Suprapubic skin (tissue), 4 donors: ENCODE measurements around the gene EYA2. TPM values are rescaled to one million over a fixed set of nuclear protein-coding genes. Genes with fewer than 3 reads are reported as not detected.
A peak's percentile ranks its signal among the peaks of the same experiment; 100 is the strongest.

Experiments
- DNase-seq, 2 donors: peaks; one replicate each; pipeline ENCODE4 v3.0.0-alpha.2; 2019; ENCODE audit warnings: low spot score in 2 of 2
- H3K27ac ChIP-seq: fragments of 200-600 bp; sonication (generic); one replicate; pipeline ENCODE4 v1.5.1; 2019
- H3K27me3 ChIP-seq: fragments of 200-600 bp; sonication (generic); one replicate; pipeline ENCODE4 v1.5.1; 2019
- H3K36me3 ChIP-seq: fragments of 200-600 bp; sonication (generic); one replicate; pipeline ENCODE4 v1.5.1; 2019
- H3K4me1 ChIP-seq: fragments of 200-600 bp; sonication (generic); one replicate; pipeline ENCODE4 v1.5.1; 2019
- H3K4me3 ChIP-seq: fragments of 200-600 bp; sonication (generic); one replicate; pipeline ENCODE4 v1.5.1; 2019; ENCODE audit warnings: mild to moderate bottlenecking
- H3K9me3 ChIP-seq: fragments of 200-600 bp; sonication (generic); one replicate; pipeline ENCODE4 v1.5.1; 2019
- EP300 ChIP-seq: sonication (generic); formaldehyde crosslinking; IDR thresholded peaks from one replicate; pipeline ENCODE4 v1.6.1; 2017; ENCODE audit warnings: antibody characterized with exemption
- POLR2A ChIP-seq, 2 donors: fragments of 450-650 bp; IDR thresholded peaks; one replicate each; pipeline ENCODE4 v1.6.1; 2017; ENCODE audit warnings: antibody characterized with exemption in 2 of 2, mild to moderate bottlenecking in 2 of 2, moderate library complexity in 2 of 2
- POLR2AphosphoS5 ChIP-seq, 3 donors: sonication (generic); formaldehyde crosslinking; IDR thresholded peaks; one replicate each; pipeline ENCODE4 v1.6.1; 2017; ENCODE audit warnings: antibody characterized with exemption in 3 of 3
- WGBS: methylation state at CpG from one replicate; pipeline ENCODE4 v1.1.5; 2018; 5-methylcytosine and 5-hydroxymethylcytosine counted together
- total RNA-seq, 4 donors: library from RNA; depleted of rRNA; stranded (reverse); fragments of >200 nt; gene quantifications; one replicate each; pipeline ENCODE4 v1.1.0, GENCODE V29; 2016
- TF ChIP-seq, protein P1 (sequence below), 2 donors: fragments of 200-600 bp in 1 of 2; fragments of 450-650 bp in 1 of 2; sonication (generic) in 1 of 2; IDR thresholded peaks; one replicate each; pipeline ENCODE4 v1.5.1; 2016 to 2019; ENCODE audit warnings: antibody characterized with exemption in 2 of 2, mild to moderate bottlenecking in 1 of 2, moderate library complexity in 1 of 2

The EYA2 gene
- total RNA-seq, 4 donors from 2014 or later, result 2.3 to 4.0 (median 3.3) TPM

GRCh38 chr20:46985671-46986070 is 91.0 kb downstream of the EYA2 start:
- WGBS, result 72% methylated on average over 2 of the region's 2 CpGs
- Histone ChIP-seq H3K27ac (peak overlapping the region; percentile 40), H3K4me1 (peaks cover 16% of the 10 kb centered on the region), H3K9me3 (no peaks in the 10 kb centered on the region), H3K27me3 (no peaks in the 10 kb centered on the region), H3K36me3 (no peaks in the 10 kb centered on the region), H3K4me3 (no peak overlapping the region)
- TF ChIP-seq POLR2AphosphoS5 (IDR thresholded peaks at IDR 0.05), result no peak
- no peak for DNase-seq

DNA sequence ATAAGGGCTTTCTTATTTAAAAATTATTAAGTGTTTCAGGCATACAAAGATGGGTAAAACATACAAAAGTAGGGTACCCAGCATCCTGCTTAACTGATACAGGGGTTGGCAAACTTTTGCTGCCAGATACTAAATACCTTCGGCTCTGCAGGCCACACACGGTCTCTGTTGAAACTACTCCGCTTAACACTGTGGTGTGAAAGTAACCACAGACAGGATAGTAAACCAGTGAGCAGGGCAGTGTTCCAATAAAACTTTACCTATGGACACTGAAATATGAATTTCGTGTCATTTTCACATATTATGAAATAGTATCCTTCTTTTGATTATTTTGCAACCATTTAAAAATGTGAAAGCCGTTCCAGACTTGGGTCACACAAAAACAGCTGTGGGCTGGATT is 92.4 kb downstream of the EYA2 start:
- Histone ChIP-seq H3K27ac (no peak overlapping the region), H3K9me3 (no peaks in the 10 kb centered on the region), H3K4me3 (no peak overlapping the region), H3K27me3 (no peaks in the 10 kb centered on the region), H3K36me3 (no peaks in the 10 kb centered on the region), H3K4me1 (peaks cover 22% of the 10 kb centered on the region)
- WGBS, result 50% methylated on average over 5 of the region's 5 CpGs
- DNase-seq, result no peak
- TF ChIP-seq POLR2AphosphoS5 (IDR thresholded peaks at IDR 0.05), result no peak
- TF ChIP-seq POLR2A (IDR thresholded peaks at IDR 0.05), result no peak
- TF ChIP-seq EP300, result no peak
- TF ChIP-seq, protein P1, sequence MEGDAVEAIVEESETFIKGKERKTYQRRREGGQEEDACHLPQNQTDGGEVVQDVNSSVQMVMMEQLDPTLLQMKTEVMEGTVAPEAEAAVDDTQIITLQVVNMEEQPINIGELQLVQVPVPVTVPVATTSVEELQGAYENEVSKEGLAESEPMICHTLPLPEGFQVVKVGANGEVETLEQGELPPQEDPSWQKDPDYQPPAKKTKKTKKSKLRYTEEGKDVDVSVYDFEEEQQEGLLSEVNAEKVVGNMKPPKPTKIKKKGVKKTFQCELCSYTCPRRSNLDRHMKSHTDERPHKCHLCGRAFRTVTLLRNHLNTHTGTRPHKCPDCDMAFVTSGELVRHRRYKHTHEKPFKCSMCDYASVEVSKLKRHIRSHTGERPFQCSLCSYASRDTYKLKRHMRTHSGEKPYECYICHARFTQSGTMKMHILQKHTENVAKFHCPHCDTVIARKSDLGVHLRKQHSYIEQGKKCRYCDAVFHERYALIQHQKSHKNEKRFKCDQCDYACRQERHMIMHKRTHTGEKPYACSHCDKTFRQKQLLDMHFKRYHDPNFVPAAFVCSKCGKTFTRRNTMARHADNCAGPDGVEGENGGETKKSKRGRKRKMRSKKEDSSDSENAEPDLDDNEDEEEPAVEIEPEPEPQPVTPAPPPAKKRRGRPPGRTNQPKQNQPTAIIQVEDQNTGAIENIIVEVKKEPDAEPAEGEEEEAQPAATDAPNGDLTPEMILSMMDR (IDR thresholded peaks at IDR 0.05), result no peak

- H3K27ac ChIP-seq, result peak overlapping the region; percentile 88
- no peaks in the 10 kb centered on the region for H3K36me3 ChIP-seq
- peaks cover 22% of the 10 kb centered on the region for H3K4me1 ChIP-seq
- H3K9me3 ChIP-seq, result no peaks in the 10 kb centered on the region
- peaks cover 5% of the 10 kb centered on the region for H3K27me3 ChIP-seq
- peak overlapping the region; percentile 5 for H3K4me3 ChIP-seq
- 26% methylated on average over 12 of the region's 12 CpGs for WGBS
- TF ChIP-seq EP300 (no peak), POLR2AphosphoS5 (IDR thresholded peaks at IDR 0.05) (no peak), POLR2A (IDR thresholded peaks at IDR 0.05) (no peak)
- TF ChIP-seq, protein P1 (IDR thresholded peaks at IDR 0.05), result no peak
- peak in 1 of 2 donors; percentile 70 for DNase-seq
These were observed 95.5 kb downstream of the EYA2 start for GRCh38 chr20:46990017-46990595.

- 39% methylated on average over 5 of the region's 5 CpGs for WGBS
- no peak for DNase-seq
- Histone ChIP-seq H3K4me3 (no peak overlapping the region), H3K36me3 (no peaks in the 10 kb centered on the region), H3K27ac (peak overlapping the region; percentile 88), H3K4me1 (peaks cover 22% of the 10 kb centered on the region), H3K27me3 (peaks cover 5% of the 10 kb centered on the region), H3K9me3 (no peaks in the 10 kb centered on the region)
- TF ChIP-seq, protein P1 (IDR thresholded peaks at IDR 0.05), result no peak
- TF ChIP-seq POLR2A (IDR thresholded peaks at IDR 0.05) (no peak), POLR2AphosphoS5 (IDR thresholded peaks at IDR 0.05) (no peak), EP300 (no peak)
These were observed 96.0 kb downstream of the EYA2 start for GRCh38 chr20:46990596-46991104.

DNA sequence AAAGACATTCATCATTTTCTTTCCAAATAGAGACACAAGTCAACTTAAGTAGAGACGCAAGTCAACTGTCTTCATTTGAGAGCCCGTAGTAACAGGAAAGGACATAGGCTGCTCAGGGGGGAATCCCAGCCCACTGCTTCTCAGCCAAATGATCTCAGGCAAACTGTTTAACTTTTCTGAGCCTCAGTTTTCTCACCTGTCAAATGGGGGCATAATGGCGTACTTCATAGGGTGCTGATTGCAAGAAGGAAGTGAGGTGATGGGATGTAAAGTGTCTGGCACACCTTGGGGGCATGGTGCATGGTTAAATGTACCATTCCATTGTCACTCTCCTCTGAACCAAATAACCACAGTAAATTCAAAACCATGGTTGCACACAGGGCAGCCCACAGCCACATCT is 96.5 kb downstream of the EYA2 start:
- no peak for TF ChIP-seq POLR2AphosphoS5 (IDR thresholded peaks at IDR 0.05)
- H3K4me3 ChIP-seq, result no peak overlapping the region
- peak overlapping the region; percentile 88 for H3K27ac ChIP-seq
- H3K4me1 ChIP-seq, result peaks cover 22% of the 10 kb centered on the region
- no peaks in the 10 kb centered on the region for H3K9me3 ChIP-seq
- WGBS, result 81% methylated on average over 3 of the region's 3 CpGs
- no peaks in the 10 kb centered on the region for H3K36me3 ChIP-seq
- no peak for DNase-seq
- H3K27me3 ChIP-seq, result peaks cover 5% of the 10 kb centered on the region

DNA sequence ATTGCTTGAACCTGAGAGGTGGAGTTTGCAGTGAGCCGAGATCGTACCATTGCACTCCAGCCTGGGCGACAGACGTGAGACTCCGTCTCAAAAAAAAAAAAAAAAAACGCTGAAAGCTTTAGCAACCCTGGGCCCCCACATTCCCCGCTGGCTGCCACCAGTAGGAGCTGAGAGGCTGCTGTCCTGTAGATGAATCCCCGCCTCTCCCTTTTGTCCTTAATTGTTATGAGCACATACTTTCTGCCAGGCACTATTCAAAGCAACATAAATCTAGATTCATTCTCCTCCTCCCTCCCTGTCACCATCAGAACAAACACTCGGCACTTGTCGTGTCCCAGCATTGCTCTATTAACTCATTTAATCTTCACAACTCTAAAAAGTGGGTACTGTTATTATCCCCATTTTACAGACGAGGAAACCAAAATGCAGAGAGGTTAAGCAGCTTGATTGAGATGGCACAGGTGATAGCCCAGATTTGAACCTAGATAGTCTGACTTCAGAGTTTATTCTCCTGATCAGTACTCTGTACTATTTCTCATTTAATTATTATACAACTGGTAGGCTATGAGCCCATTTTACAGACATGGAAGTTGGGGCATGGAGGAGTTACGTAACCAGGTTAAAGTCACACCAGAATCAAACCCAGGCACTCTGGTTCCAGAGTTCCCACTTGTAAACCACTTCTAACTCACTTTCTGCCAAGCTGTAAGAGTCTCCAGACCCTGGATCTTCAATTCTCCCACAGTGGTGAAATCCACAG is 97.4 kb downstream of the EYA2 start:
- H3K36me3 ChIP-seq, result no peaks in the 10 kb centered on the region
- H3K9me3 ChIP-seq, result no peaks in the 10 kb centered on the region
- H3K4me3 ChIP-seq, result no peak overlapping the region
- no peak for TF ChIP-seq POLR2A (IDR thresholded peaks at IDR 0.05)
- no peak for TF ChIP-seq EP300
- TF ChIP-seq POLR2AphosphoS5 (IDR thresholded peaks at IDR 0.05), result no peak
- TF ChIP-seq, protein P1 (IDR thresholded peaks at IDR 0.05), result no peak
- 69% methylated on average over 12 of the region's 12 CpGs for WGBS
- no peak for DNase-seq
- H3K27ac ChIP-seq, result peak overlapping the region; percentile 88
- peaks cover 5% of the 10 kb centered on the region for H3K27me3 ChIP-seq
- peaks cover 22% of the 10 kb centered on the region for H3K4me1 ChIP-seq
